Activated T-cell treated with anti-CD3 and anti-CD28 coated beads for 24 hours (primary cell): ENCODE measurements around the gene NEUROD1.

Experiments
- DNase-seq: peaks from one replicate; pipeline ENCODE4 v3.0.0-alpha.2; 2020; ENCODE audit warnings: low read depth

Gene NEUROD1

DNA sequence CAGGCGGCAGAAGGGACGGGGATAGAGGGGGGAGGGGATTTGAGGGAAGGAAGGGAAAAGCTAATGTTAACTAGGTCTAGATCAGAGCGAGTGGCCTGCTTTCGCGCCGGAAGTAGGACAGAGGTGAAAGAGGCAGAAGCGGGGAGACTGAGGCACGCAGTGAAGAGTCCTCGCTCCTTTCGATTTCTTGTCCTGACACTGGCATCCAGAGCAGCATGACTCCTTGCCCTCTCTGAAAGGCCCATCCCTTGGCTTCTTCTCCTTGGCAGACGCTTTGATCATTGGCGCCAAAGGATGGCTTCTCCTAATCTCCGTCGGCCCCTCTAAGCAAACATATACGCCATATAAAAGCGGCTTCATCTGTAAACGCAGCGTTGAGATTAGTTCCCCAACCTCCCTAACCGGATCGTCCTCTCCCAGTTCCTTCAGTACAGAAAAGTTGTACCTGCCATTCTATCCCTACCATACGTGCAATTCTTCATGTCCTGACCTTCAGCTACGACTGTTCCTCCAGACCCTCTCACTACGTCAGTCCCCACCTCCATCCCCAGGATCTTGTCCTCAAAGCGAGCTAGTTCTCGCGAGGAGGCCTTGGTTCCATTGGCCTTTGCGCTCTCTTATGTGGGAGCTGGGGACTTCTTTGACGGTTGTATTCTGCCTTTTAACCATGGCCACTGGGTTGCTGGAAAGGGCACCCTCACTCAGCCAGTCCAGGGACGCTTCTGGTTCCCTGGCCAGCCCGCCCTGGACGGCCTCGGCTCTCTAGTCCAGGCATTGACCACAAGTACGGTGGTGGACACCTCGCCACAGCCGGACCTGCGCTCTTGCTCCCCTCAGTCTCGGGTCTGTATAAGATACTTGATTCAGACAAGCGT is 857 bp upstream of the NEUROD1 start:
- DNase-seq: no peak

- no peak for DNase-seq
These were observed 755 bp downstream of the NEUROD1 start for GRCh38 chr2:181679544-181679979.

- DNase-seq: no peak
These were observed 1.3 kb downstream of the NEUROD1 start for GRCh38 chr2:181678861-181679543.

- DNase-seq: peak; percentile 34
These were observed 2.3 kb downstream of the NEUROD1 start for GRCh38 chr2:181677912-181678586.

DNA sequence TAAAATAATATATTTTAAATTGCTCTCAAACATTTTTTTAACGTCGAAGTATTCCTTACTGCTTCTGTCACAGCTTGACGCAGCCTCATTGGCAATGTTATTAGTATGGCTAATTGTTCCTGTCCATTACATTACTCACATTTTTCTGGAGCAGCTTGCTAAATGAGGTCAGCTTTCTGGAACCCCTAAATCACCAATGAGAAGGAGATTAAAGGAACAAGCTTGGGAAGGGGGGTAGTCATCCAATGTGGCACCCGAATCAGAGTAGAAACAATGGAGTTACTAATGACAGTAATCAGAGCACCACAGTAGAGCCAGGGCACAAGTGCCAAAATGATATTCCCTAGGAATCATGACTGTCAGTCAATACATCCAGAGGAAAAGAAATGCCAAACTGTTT is 5.1 kb downstream of the NEUROD1 start:
- DNase-seq: no peak

DNA sequence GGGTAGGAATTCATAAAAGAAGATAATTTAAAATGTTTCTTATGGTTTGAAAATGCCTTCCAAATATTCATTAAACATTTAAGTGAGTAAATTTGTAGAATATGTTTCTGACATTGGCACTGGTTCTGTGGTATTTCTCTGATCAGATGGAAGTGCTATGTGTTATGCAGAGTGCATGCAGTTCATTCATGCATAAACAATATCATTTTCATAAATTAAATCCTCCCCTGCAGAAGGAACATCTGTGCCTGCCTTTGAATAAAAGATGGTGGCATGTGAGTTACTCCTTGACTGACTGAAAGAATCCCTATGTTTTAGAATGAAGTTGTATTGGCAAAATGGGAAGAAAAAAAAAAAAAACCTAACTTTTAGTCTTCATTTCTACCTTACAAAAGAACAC is 5.9 kb downstream of the NEUROD1 start:
- no peak for DNase-seq

DNA sequence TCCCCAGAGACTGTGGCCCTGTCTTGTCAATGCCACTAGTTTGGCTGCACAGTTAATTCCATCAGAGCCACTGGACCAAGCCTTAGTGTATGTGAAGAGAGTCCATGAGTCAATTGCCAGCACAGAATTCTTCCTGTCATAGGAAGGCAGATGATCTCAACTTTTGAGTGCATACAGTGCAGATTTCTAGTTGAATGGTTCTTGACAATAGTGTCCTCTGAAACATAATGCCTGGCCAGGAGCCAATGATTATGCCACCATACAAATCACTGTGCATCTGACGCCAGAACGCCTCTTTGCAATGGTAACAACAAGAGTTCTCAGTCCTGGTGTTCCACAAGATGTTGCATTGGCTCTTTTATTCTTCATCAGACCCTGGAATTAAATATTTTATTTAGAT is 7.1 kb downstream of the NEUROD1 start:
- DNase-seq: no peak

DNA sequence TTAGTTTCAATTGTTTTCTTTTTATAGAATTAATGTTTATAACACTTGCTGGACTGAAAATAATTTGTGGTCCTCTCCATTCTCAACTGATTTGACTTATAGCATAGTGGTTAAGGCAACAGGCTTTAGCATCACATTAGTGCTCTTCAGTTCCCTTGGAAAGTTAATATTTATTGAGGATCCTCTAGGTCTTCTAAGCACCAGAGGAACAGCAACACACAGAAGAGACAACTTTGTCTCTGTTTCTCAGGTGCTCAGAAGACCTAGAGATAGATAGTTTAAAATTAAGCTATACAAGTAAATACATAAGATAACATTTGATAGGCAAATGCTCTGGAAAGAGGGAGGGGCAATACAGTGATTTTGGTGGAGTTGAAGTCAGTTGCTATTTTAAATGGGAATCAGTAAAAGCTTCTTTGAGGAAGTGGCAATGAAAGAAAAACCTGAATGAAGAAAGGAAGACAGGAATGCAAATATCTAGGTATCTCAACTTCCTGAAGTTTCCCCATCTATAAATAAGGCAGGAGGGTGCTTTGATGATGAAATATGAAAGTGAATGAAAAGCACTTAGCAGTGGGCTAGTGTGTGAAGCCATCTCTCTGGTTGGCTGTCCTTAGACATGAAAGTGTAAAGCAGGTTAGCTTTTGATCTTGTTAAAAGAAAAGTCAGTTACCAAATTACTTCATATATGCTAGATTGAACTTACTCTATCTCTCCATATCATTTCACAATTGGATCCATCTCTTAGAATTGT is 7.9 kb downstream of the NEUROD1 start:
- DNase-seq: no peak

DNA sequence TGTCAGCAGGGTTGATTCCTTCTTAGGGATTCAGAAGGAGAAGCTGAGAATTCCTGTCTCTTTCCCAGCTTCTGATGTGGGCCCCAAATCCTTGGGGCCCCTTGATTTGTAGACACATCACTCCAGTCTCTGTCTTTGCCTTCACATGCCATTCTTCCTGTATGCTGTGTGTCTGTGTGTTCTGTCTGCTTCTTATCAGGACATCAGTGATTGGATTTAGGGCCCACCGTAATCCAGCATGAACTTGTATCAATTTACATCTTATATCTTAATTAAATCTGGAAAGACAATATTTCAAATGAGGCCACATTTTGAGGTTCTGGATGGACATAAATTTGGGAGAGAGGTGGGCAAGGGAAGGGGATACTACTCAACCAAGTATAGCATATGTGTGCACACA is 9.7 kb downstream of the NEUROD1 start:
- no peak for DNase-seq

GRCh38 chr2:181667234-181667633 is 13.1 kb downstream of the NEUROD1 start:
- no peak for DNase-seq

GRCh38 chr2:181662287-181662686 is 18.0 kb downstream of the NEUROD1 start:
- no peak for DNase-seq

- no peak for DNase-seq
These were observed 20.1 kb downstream of the NEUROD1 start for GRCh38 chr2:181660181-181660580.

DNA sequence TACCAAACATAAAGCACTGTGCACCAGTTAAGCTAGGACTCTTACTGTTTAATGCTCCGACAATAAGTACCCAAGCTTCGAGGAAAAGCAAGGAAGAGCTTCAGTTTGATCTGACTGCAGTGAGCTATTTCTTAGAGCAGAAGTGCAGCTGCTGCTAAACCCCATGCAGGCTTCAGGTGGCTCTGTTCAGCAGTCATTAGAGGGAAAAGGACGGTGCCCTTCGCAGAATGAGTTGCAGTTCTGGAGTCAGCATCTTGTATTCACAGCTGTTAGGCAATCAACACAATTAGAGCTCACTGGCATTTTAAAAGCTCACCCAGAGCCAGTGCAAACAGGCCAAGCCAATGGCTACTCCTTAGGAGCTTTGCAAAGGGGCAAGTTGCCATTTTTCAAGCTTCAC is 21.9 kb downstream of the NEUROD1 start:
- DNase-seq: no peak

DNA sequence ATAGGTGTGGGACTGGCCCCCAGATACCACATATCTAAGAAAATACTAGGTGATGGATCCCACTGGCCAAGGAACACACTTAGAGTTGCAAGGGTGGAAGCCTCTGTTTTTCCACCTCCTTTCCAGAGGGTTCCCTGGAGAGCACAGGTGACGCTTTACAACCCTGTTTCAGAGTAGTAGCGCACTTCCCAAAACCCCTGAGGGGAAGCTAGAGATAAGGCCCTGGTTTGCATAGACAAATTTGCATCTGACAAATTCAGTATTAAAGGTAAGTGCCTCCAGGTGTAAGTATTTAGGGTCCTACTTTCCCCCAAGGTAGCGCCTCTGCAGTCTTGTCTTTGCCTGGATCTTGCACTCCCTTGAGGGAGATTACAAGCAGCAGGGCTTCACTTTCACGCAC is 22.9 kb downstream of the NEUROD1 start:
- no peak for DNase-seq

DNA sequence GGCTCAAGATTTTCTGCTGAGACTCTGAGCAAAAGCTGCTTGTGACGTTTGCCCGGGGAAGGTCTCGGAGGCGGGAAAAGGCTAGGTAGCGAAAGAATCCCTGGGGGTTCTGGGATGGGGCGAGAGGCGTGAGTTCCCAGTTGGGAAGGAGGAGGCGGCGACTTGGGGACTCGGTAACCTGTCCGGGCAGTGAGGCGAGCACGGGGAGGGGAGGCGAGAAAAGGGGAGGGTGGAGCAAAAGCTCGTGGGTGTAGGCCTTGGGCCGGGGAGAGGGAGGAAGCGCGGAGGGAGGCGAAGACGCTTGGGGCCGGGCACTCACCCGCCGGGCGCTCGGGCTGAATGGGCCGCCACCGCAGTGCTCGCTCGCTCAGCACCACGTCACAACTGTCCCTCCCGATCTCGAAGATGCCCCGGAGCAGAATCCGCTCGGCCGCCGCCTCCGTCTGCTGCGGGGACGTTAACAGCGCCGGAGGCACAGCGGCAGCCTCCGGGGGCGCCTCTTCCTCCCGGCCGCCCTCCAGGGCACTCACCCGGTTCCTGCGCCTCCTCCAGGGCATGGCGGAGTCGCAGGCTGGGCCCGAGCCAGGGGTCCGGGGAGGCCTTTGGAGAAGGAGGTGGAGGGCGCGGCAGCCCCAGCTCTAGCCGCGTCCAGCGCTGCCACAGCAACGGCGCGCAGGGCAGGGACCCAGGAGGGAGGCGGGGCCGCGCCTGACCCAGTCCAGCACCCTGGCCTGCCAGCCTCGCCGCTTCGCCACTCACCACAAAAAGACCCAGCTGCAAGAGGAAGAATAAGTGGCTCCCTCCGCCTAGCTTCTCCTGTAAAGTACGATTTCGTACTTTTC is 23.6 kb downstream of the NEUROD1 start, which contains the start of gene CERKL:
CERKL (minus strand) TSS at position 656 of the 842 bp plus-strand sequence; CDS start at position 557, 99 bp downstream.
- DNase-seq: no peak

- no peak for DNase-seq
These were observed 24.8 kb downstream of the NEUROD1 start for GRCh38 chr2:181655519-181655918.

GRCh38 chr2:181649436-181649979 is 30.8 kb downstream of the NEUROD1 start:
- DNase-seq: no peak

- DNase-seq: no peak
These were observed 31.7 kb downstream of the NEUROD1 start for GRCh38 chr2:181648478-181649155.

DNA sequence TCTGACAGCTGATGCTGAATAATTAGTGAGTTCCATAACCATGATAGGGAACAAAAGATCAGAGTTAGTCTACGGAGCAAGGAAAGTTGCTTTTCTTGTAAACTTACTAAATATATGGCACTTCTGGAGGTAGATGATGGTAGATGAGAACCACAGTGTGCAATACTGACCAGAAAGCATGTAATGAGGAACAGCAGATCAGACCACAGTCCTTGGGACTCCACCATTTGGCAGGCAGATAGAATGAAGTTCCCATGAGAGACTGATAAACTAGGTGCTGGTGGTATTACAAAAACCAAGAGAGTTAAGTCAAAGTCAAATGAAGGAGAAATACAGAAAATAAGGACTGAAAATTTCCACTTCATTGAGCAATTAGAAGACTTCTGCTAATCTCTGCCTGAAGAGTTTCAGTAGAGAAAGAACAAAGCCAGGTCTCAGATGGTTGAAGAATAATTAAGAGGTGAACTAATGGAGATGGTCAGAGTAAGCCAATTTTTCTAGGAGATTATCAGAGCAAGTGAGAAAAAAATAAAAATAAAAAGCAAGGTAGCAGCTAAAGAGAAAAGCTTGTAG is 33.8 kb downstream of the NEUROD1 start:
- DNase-seq: no peak

DNA sequence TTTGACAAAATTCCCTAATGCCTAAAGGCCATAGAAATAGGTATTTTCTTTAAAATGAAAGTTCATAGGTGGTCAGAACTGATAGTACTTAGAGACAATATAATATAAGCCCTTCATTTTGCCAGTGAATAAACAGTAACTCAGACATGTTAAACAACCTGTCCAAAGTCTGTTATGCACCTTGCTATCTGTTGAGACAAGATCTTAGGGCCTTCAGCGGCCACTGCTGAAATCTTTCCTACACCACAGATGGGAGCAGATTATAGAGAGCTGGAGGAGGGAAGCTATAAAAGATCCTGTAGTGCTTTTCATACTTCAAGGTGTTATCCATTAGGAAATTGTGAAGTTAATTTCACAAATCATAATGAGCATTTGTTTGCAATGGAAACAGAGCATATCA is 37.2 kb downstream of the NEUROD1 start:
- no peak for DNase-seq
